Progenitor cell of endocrine pancreas (in vitro differentiated cells): ENCODE results near the gene C1orf52. TPM values are rescaled to one million over a fixed set of nuclear protein-coding genes. Genes with fewer than 3 reads are reported as not detected.

Source experiments
- DNase-seq: peaks from one replicate; pipeline ENCODE4 v3.0.0; 2021; ENCODE audit warnings: low spot score; ENCODE audit not compliant: unreplicated experiment
- H3K27ac Mint-ChIP-seq: 2 replicates; pipeline ENCODE4 v1.8.0; 2021; ENCODE audit warnings: mild to moderate bottlenecking, moderate library complexity, mixed read lengths
- H3K27me3 Mint-ChIP-seq: 2 replicates; pipeline ENCODE4 v1.8.0; 2021; ENCODE audit warnings: mixed read lengths
- H3K36me3 Mint-ChIP-seq: 2 replicates; pipeline ENCODE4 v1.8.0; 2022; ENCODE audit warnings: mixed read lengths; ENCODE audit not compliant: insufficient read depth
- H3K4me1 Mint-ChIP-seq: 2 replicates; pipeline ENCODE4 v1.8.0; 2021; ENCODE audit warnings: low read depth, mixed read lengths
- H3K4me3 Mint-ChIP-seq: 2 replicates; pipeline ENCODE4 v1.8.0; 2021; ENCODE audit warnings: low read depth, mild to moderate bottlenecking, moderate library complexity, mixed read lengths
- H3K9me3 Mint-ChIP-seq: 2 replicates; pipeline ENCODE4 v1.8.0; 2021; ENCODE audit warnings: low read depth, mixed read lengths
- CTCF ChIP-seq: fragments of 200-600 bp; sonication (generic); IDR thresholded peaks from one replicate; pipeline ENCODE4 v1.5.0; 2021; ENCODE audit warnings: antibody characterized with exemption, mild to moderate bottlenecking; ENCODE audit not compliant: unreplicated experiment
- total RNA-seq: library from RNA; stranded (reverse); gene quantifications from 2 replicates; pipeline ENCODE4 v1.2.1, GENCODE V29; 2021

Gene C1orf52
- total RNA-seq, 1 donor from 2014 or later = 42.2 TPM

- peak; percentile 31 for TF ChIP-seq CTCF
- no peaks in the 10 kb centered on the region for H3K36me3 Mint-ChIP-seq
- peak overlapping the region; percentile 100 for H3K27ac Mint-ChIP-seq
- H3K9me3 Mint-ChIP-seq = no peaks in the 10 kb centered on the region
- peak overlapping the region; percentile 98 for H3K4me3 Mint-ChIP-seq
- DNase-seq = peak; percentile 87
- no peaks in the 10 kb centered on the region for H3K27me3 Mint-ChIP-seq
- H3K4me1 Mint-ChIP-seq = peaks cover 34% of the 10 kb centered on the region
Measured at GRCh38 chr1:85201340-85202091, 57.9 kb downstream of the C1orf52 start.

- H3K4me1 Mint-ChIP-seq = peaks cover 37% of the 10 kb centered on the region
- DNase-seq = peak; percentile 69
- peak within 1 kb of the TSS; percentile 98 for H3K4me3 Mint-ChIP-seq
- H3K27ac Mint-ChIP-seq = peak within 1 kb of the TSS; percentile 100
- no peaks in the 10 kb centered on the region for H3K9me3 Mint-ChIP-seq
- TF ChIP-seq CTCF = no peak
- H3K36me3 Mint-ChIP-seq = no peaks in the 10 kb centered on the region
- no peaks in the 10 kb centered on the region for H3K27me3 Mint-ChIP-seq
Measured at GRCh38 chr1:85200463-85201339, 58.8 kb downstream of the C1orf52 start, which contains the start of gene SYDE2. TSS of gene SYDE2 (minus strand) at chr1:85201016. CDS start at chr1:85200996, 20 bp downstream.

Other genes with a start within 250 kb of the C1orf52 start
- gene MCOLN3, start 211.2 kb downstream of the C1orf52 start, total RNA-seq = 23.7 and 27.5 TPM in 2 replicates
- 24.2 and 24.6 TPM in 2 replicates for gene SYDE2, start 58.6 kb downstream of the C1orf52 start, total RNA-seq
- 19.9 and 20.9 TPM in 2 replicates for gene BCL10, start 17.0 kb upstream of the C1orf52 start, total RNA-seq
- gene DDAH1, start 205.5 kb upstream of the C1orf52 start, total RNA-seq = 33.4 and 35.5 TPM in 2 replicates